ENCODE data around the gene PLEKHA5.

The PLEKHA5 gene

DNA sequence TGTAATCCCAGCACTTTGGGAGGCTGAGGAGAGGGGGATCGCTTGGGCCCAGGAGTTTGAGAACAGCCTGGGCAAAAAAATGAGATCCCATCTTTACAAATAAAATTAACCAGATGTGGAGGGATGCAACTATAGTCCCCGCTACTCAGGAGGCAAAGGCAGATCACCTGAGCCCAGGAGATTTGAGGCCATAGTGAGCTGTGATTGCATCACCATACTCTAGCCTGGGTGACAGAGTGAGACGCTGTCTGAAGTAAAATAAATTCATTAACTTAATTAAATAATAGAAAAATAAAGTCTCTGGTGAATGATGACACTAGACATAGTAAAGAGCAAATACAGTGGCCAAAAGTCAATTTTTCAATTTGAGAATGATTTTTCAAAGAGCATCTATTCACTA lies 16.1 kb upstream of the PLEKHA5 start:
- H3K4me3 ChIP-seq (ENCODE audit: low read length) = no peak overlapping the region
- TF ChIP-seq, protein P1, sequence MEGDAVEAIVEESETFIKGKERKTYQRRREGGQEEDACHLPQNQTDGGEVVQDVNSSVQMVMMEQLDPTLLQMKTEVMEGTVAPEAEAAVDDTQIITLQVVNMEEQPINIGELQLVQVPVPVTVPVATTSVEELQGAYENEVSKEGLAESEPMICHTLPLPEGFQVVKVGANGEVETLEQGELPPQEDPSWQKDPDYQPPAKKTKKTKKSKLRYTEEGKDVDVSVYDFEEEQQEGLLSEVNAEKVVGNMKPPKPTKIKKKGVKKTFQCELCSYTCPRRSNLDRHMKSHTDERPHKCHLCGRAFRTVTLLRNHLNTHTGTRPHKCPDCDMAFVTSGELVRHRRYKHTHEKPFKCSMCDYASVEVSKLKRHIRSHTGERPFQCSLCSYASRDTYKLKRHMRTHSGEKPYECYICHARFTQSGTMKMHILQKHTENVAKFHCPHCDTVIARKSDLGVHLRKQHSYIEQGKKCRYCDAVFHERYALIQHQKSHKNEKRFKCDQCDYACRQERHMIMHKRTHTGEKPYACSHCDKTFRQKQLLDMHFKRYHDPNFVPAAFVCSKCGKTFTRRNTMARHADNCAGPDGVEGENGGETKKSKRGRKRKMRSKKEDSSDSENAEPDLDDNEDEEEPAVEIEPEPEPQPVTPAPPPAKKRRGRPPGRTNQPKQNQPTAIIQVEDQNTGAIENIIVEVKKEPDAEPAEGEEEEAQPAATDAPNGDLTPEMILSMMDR (IDR thresholded peaks at IDR 0.05; ENCODE audit: insufficient read depth, low read depth, low read length, missing control alignments) = no peak
- DNase-seq (ENCODE audit: low read depth) = no peak

DNA sequence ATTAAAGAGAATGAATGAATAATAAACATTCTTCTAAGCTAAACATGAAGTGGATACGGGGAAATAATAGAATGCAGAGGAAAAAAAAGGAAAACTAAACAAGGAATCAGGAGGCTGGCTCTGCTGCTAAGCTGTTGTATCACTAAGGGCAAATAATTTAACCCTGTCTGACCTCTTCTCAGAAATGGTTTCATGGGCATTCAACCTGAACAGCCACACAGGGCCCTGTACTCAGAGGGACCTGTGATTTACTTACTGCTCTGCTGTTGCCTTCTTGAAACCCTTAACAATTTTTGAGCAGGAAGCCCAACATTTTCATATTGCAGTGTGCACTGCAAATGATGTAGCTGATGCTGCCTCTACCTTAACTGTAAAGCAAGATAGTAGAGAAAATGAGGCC lies 14.2 kb upstream of the PLEKHA5 start:
- H3K4me3 ChIP-seq (ENCODE audit: low read length) = no peak overlapping the region
- DNase-seq (ENCODE audit: low read depth) = no peak
- TF ChIP-seq, protein P1 (IDR thresholded peaks at IDR 0.05; ENCODE audit: insufficient read depth, low read depth, low read length, missing control alignments) = no peak

DNA sequence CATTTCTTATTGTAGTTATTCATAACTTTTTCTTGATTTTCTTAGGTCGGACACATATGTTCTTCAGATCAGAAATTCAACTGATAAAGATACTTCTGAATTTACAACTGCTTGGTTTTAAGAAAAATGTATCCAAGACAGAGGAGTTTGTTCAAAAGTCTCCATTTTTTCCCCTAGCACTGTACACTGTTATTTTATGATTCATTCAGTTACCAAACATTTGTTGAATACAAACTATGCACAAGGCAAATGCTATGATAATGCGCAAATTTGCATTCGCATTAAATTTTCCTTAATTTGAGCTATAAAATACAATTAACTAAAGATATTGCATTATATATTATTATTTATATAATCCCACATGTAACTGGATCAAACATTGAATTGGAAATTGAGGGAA lies 10.1 kb upstream of the PLEKHA5 start:
- TF ChIP-seq, protein P1 (IDR thresholded peaks at IDR 0.05; ENCODE audit: insufficient read depth, low read depth, low read length, missing control alignments) = no peak
- H3K4me3 ChIP-seq (ENCODE audit: low read length) = no peak overlapping the region
- DNase-seq (ENCODE audit: low read depth) = no peak

DNA sequence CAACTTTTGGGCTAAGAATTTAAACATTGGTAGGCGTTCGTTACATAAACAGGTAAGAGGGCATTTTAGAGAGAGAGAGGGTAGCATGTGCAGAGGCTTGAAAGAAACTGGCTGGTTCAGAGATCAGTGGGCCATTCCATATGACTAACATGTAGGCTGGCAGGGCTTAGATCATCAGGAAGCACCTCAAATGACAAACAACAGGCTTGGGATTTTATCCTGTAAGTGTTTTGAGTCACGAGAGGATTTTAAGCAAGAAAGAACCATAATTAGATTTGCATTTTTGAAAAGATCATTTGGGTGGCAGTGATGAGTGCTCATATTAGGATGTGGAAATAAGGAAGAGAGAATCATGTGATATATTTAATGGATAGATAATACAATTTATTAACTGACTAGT lies 8.7 kb upstream of the PLEKHA5 start:
- peak; percentile 86 for DNase-seq (ENCODE audit: low read depth)
- TF ChIP-seq, protein P1 (IDR thresholded peaks at IDR 0.05; ENCODE audit: insufficient read depth, low read depth, low read length, missing control alignments) = no peak
- no peak overlapping the region for H3K4me3 ChIP-seq (ENCODE audit: low read length)

DNA sequence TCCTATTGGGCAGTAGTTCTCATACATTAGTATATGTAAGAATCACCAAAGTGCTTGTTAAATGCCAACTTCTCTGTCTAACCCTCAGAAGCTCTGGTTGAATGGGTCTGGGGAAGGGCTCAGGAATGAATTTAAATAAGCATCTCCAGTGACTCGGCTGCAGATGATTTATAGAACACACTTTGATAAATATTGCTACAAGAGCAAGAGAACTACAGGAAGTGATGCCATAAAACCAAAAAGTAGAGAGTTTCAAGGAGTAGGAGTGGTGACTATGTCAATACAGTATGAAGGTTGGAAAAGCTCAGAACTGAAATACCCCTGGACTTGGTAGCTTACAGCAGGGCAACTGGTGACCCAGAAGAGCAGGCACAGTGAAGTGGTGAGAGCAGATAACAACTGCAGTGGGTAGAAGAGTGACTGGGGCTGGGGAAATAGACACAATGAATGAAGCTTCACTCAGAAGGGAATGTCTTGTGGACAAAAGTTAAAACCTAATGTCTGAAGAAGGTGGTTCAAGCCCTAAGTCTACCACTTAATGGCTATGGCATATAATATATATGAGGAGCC lies 8.0 kb upstream of the PLEKHA5 start:
- TF ChIP-seq, protein P1 (IDR thresholded peaks at IDR 0.05; ENCODE audit: insufficient read depth, low read depth, low read length, missing control alignments) = no peak
- no peak overlapping the region for H3K4me3 ChIP-seq (ENCODE audit: low read length)
- DNase-seq (ENCODE audit: low read depth) = peak; percentile 9

DNA sequence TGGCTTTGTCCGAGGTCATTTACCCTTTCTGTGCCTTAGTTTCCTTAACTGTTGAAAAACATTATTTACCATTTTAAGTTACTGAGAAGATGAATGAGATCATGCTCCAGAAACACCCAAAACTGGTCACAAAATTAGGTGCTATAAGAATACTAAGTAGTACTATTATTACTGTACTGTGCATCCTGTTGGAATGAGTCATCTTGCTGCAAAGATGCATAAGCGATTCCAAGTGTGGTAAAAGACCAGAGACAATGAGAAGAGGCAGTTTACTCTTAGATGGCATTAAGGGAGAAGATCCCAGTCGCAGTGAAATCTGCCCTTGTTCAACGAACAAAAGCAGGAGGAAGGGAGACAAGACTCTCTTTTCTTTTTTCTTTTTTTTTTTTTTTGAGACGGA lies 4.2 kb upstream of the PLEKHA5 start:
- DNase-seq (ENCODE audit: low read depth) = peak; percentile 48
- TF ChIP-seq, protein P1 (IDR thresholded peaks at IDR 0.05; ENCODE audit: insufficient read depth, low read depth, low read length, missing control alignments) = no peak
- H3K4me3 ChIP-seq (ENCODE audit: low read length) = no peak overlapping the region

DNA sequence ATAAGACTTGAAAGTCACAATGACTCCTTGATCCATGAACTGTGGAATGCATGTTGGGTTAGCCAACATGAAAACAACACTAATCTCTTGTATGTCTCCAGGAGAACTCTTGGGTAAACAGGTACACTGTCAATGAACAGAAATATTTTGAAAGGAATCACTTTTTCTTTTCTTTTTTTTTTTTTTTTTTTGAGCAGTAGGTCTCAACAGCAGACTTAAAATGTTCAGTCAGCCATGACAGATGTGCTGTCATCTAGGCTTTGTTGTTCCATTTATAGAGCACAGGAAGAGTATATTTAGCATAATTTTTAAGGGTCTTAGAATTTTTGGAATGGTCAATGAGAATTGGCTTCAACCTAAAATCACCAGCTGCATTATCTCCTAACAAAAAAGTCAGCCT lies 2.3 kb upstream of the PLEKHA5 start:
- DNase-seq (ENCODE audit: low read depth) = no peak
- no peak overlapping the region for H3K4me3 ChIP-seq (ENCODE audit: low read length)
- TF ChIP-seq, protein P1 (IDR thresholded peaks at IDR 0.05; ENCODE audit: insufficient read depth, low read depth, low read length, missing control alignments) = no peak
